ENCODE data around the gene SH2D7. TPM values are rescaled to one million over a fixed set of nuclear protein-coding genes. Genes with fewer than 3 reads are reported as not detected.

Gene SH2D7
- total RNA-seq, 1 donor from 2014 or later, result not detected

DNA sequence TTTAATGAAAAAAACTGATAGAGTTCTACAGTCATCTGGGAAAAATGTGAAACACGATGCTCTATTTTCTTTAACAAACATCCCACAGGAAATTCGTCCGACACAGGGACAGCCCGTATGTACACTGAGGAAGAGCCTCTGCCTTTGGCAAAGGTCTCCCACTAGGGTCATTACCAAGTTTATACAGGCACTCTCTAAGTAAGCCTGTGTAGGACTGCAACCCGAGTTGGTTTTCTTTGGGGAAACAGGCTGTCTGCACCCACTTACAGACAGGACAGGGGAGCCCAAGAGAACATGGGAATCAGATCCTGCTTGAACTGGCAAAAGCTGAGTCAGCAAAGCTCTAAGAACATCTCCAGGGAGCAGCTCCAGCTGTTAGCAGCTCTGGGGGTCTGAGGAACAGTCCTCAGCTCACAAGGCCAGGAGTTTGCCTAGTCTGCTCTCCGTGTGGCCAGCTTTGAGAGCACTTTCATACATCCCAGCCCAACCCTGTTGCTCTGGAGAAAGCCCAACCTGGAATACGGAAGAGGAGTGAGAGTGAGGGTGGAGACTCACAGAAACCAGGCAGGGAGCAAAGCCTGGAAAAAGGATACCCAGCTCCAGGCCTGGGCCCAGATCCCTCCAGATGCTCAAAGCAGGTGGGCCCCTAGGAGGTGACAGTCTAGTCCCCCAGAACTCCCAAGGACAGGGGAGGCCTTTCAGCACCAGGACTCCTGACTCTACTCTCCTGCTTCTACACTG, 16.7 kb upstream of the SH2D7 start:
- Mint-ChIP-seq H3K9me3 (no peaks in the 10 kb centered on the region), H3K4me1 (ENCODE audit: low read depth) (peaks cover 48% of the 10 kb centered on the region), H3K36me3 (ENCODE audit: low read depth) (peaks cover 8% of the 10 kb centered on the region), H3K27ac (peak overlapping the region; percentile 70), H3K27me3 (ENCODE audit: insufficient read depth) (no peaks in the 10 kb centered on the region), H3K4me3 (peak overlapping the region; percentile 100)
- DNase-seq (ENCODE audit: low spot score), result no peak
- intact Hi-C loops (cut with micrococcal nuclease), result loop anchor here (2.0 kb wide), 1 partner anchor 27 kb away; no protein-coding TSS in a partner anchor

DNA sequence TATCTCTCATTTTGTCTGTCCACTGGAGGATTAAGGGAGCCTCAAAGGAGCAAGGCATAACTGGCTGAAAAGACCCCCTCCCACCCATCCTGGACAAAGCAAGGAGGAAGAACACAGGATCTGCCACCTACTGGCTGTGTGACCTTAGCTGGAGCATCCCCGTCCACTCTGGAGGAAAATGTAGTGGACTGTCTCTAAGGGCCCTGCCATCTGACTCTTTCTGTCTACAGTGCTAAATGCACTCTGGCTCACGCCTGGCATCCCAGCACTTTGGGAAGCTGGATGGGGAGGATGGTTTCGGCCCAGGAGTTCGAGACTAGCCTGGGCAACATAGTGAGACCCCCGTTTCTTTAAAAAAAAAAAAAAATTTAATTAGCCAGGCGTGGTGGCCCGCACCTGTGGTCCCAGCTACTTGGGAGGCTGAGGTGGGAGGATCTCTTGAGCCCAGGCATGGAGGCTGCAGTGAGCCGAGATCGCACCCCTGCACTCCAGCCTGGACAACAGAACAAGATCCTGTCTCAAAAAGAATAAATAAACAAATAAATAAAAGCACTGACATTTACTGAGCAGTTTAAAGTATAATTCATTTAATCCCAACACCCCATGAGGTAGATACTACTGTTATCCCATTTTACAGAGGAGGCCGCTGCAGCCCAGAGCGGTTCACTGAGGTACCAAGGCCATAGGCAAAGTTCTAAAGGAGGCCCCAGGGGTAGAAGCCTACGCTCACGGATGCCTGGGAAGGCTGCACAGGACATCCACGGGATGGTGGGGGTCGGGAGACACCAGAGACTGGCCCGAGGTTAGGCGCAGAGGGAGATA, 15.9 kb upstream of the SH2D7 start:
- peak overlapping the region; percentile 100 for H3K4me3 Mint-ChIP-seq
- H3K4me1 Mint-ChIP-seq (ENCODE audit: low read depth), result peaks cover 44% of the 10 kb centered on the region
- DNase-seq (ENCODE audit: low spot score), result no peak

GRCh38 chr15:78077053-78077870, 15.1 kb upstream of the SH2D7 start, which contains the start of gene TBC1D2B:
Gene TBC1D2B (minus strand): TSS chr15:78077711. CDS start chr15:78077652, 59 bp downstream.
- Mint-ChIP-seq H3K4me3 (peak within 1 kb of the TSS; percentile 100), H3K27ac (peak within 1 kb of the TSS; percentile 95), H3K4me1 (ENCODE audit: low read depth) (peaks cover 43% of the 10 kb centered on the region), H3K9me3 (no peaks in the 10 kb centered on the region), H3K27me3 (ENCODE audit: insufficient read depth) (no peaks in the 10 kb centered on the region), H3K36me3 (ENCODE audit: low read depth) (peaks cover 8% of the 10 kb centered on the region)
- DNase-seq (ENCODE audit: low spot score), result peak; percentile 66
- intact Hi-C loops (cut with micrococcal nuclease), result loop anchor here (1.0 to 2.0 kb wide), 4 partner anchors 8 to 43 kb away; no protein-coding TSS in a partner anchor

More for the DNA sequence above, 15.9 kb upstream of the SH2D7 start:
- H3K9me3 Mint-ChIP-seq, result no peaks in the 10 kb centered on the region
- no peaks in the 10 kb centered on the region for H3K27me3 Mint-ChIP-seq (ENCODE audit: insufficient read depth)
- intact Hi-C loops (cut with micrococcal nuclease), result loop anchor here (1.0 to 2.0 kb wide), 4 partner anchors 7 to 42 kb away; no protein-coding TSS in a partner anchor
- peak overlapping the region; percentile 95 for H3K27ac Mint-ChIP-seq
- peaks cover 8% of the 10 kb centered on the region for H3K36me3 Mint-ChIP-seq (ENCODE audit: low read depth)

GRCh38 chr15:78077871-78078210, 14.5 kb upstream of the SH2D7 start:
- Mint-ChIP-seq H3K4me3 (peak overlapping the region; percentile 75), H3K27me3 (ENCODE audit: insufficient read depth) (no peaks in the 10 kb centered on the region), H3K4me1 (ENCODE audit: low read depth) (peaks cover 43% of the 10 kb centered on the region), H3K9me3 (no peaks in the 10 kb centered on the region), H3K27ac (peak overlapping the region; percentile 81), H3K36me3 (ENCODE audit: low read depth) (peaks cover 8% of the 10 kb centered on the region)
- DNase-seq (ENCODE audit: low spot score), result no peak
- intact Hi-C loops (cut with micrococcal nuclease), result loop anchor here (1.0 to 2.0 kb wide), 4 partner anchors 9 to 44 kb away; no protein-coding TSS in a partner anchor

- Mint-ChIP-seq H3K36me3 (ENCODE audit: low read depth) (peaks cover 7% of the 10 kb centered on the region), H3K27ac (no peak overlapping the region), H3K9me3 (no peaks in the 10 kb centered on the region), H3K27me3 (ENCODE audit: insufficient read depth) (no peaks in the 10 kb centered on the region), H3K4me1 (ENCODE audit: low read depth) (peaks cover 34% of the 10 kb centered on the region), H3K4me3 (no peak overlapping the region)
- no peak for DNase-seq (ENCODE audit: low spot score)
- intact Hi-C loops (cut with micrococcal nuclease), result no loop called here
These were observed 12.9 kb upstream of the SH2D7 start for GRCh38 chr15:78079298-78080087.

DNA sequence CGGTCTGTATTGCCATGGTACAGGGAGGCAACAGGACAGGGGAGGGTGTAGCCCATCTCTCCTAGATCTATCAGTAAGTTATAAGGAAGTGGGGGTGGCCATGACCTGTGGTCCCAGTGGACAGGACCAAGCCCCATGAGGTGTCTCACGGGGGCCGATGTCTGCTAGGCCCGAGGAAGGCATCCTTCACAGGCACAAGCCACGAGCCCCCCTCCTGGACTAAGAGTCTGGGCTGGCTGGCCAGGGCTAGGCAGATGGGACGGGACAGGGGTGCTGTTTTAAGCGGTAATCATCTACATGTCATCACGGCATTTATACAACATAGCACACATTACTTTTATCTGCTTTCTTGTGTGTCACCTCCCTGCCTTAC, 12.3 kb upstream of the SH2D7 start:
- Mint-ChIP-seq H3K4me1 (ENCODE audit: low read depth) (peaks cover 31% of the 10 kb centered on the region), H3K4me3 (no peak overlapping the region), H3K27me3 (ENCODE audit: insufficient read depth) (no peaks in the 10 kb centered on the region), H3K9me3 (no peaks in the 10 kb centered on the region), H3K27ac (no peak overlapping the region), H3K36me3 (ENCODE audit: low read depth) (peaks cover 5% of the 10 kb centered on the region)
- intact Hi-C loops (cut with micrococcal nuclease), result no loop called here
- no peak for DNase-seq (ENCODE audit: low spot score)

GRCh38 chr15:78082106-78082742, 10.1 kb upstream of the SH2D7 start:
- H3K9me3 Mint-ChIP-seq, result no peaks in the 10 kb centered on the region
- DNase-seq (ENCODE audit: low spot score), result no peak
- peak overlapping the region; percentile 80 for H3K27ac Mint-ChIP-seq
- peak overlapping the region; percentile 49 for H3K4me3 Mint-ChIP-seq
- no peaks in the 10 kb centered on the region for H3K27me3 Mint-ChIP-seq (ENCODE audit: insufficient read depth)
- peaks cover 18% of the 10 kb centered on the region for H3K4me1 Mint-ChIP-seq (ENCODE audit: low read depth)
- intact Hi-C loops (cut with micrococcal nuclease), result no loop called here
- no peaks in the 10 kb centered on the region for H3K36me3 Mint-ChIP-seq (ENCODE audit: low read depth)

DNA sequence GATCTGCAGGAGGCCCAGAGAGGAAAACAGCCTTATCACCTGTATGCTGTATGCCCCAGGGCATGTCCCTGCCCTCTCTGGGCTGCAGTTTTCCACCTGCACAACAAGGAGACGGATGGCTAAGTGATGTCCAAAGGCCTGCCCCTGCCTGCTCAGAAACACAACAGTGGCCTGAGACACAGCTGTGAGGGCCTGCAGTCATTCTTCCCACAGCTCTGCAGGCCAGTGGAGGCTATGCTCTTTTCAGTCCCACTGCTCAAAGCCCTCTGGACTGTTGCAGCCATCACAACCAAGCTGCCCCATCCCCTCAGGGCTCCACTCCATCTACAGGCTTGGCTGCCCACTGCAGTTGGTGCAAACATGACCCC, 9.6 kb upstream of the SH2D7 start:
- Mint-ChIP-seq H3K9me3 (no peaks in the 10 kb centered on the region), H3K4me1 (ENCODE audit: low read depth) (peaks cover 18% of the 10 kb centered on the region), H3K27me3 (ENCODE audit: insufficient read depth) (no peaks in the 10 kb centered on the region), H3K27ac (peak overlapping the region; percentile 80), H3K36me3 (ENCODE audit: low read depth) (no peaks in the 10 kb centered on the region), H3K4me3 (peak overlapping the region; percentile 49)
- intact Hi-C loops (cut with micrococcal nuclease), result no loop called here
- DNase-seq (ENCODE audit: low spot score), result no peak

- H3K4me1 Mint-ChIP-seq (ENCODE audit: low read depth), result peaks cover 18% of the 10 kb centered on the region
- intact Hi-C loops (cut with micrococcal nuclease), result no loop called here
- H3K27ac Mint-ChIP-seq, result peak overlapping the region; percentile 29
- H3K36me3 Mint-ChIP-seq (ENCODE audit: low read depth), result no peaks in the 10 kb centered on the region
- DNase-seq (ENCODE audit: low spot score), result no peak
- H3K4me3 Mint-ChIP-seq, result no peak overlapping the region
- H3K9me3 Mint-ChIP-seq, result no peaks in the 10 kb centered on the region
- H3K27me3 Mint-ChIP-seq (ENCODE audit: insufficient read depth), result no peaks in the 10 kb centered on the region
These were observed 9.2 kb upstream of the SH2D7 start for GRCh38 chr15:78083186-78083585.

DNA sequence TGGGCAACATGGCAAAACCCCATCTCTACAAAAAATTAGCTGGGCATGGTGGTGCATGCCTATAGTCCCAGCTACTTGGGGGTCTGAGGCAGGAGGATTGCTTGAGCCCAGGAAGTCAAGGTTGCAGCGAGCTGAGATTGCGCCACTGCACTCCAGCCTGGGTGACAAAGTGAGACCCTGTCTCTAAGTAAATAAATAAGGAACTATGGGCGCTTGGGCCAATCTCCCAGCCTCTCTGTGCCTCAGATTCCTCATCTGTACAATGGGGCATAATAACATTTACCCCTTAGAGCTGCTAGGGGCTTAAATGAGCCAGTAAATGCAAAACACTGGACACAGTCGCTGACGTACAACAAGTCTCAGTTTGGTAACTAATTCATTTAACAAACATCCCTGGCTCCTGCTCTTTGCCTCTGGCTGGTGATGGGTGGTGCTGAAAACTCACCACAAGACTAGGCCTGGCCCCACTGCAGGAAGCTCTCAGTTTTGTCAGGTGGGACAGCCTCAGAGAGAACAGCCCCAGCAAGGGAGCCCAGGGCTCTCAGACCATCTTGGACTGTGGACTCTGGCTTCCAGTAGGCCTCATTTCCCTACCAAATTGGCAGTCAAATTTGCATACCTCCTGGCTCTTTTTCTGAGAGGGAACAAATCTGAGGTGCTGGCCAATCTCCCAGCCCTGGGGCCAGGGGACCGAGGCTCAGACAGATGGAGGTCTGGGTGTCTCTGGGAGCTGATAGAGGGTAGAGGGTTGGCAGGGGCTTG, 8.5 kb upstream of the SH2D7 start:
- Mint-ChIP-seq H3K4me1 (ENCODE audit: low read depth) (peaks cover 18% of the 10 kb centered on the region), H3K27me3 (ENCODE audit: insufficient read depth) (no peaks in the 10 kb centered on the region), H3K9me3 (no peaks in the 10 kb centered on the region), H3K4me3 (no peak overlapping the region), H3K27ac (no peak overlapping the region), H3K36me3 (ENCODE audit: low read depth) (no peaks in the 10 kb centered on the region)
- no peak for DNase-seq (ENCODE audit: low spot score)
- intact Hi-C loops (cut with micrococcal nuclease), result no loop called here

DNA sequence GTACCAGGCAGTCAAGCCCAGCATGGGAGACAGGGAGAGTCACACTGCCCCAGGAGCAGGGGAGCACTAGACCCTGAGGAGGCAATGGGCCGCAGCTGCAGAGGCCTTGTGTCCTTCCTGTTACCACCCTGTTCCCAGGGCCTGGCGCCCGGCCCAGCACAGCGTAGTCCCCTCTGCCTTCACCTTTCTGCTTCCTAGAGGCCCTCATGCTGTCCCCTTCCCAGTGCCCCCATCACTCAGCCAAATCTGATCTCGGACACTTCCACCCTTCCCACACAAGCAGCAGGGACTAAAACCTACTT, 8.0 kb upstream of the SH2D7 start:
- no peak overlapping the region for H3K4me3 Mint-ChIP-seq
- DNase-seq (ENCODE audit: low spot score), result no peak
- peaks cover 18% of the 10 kb centered on the region for H3K4me1 Mint-ChIP-seq (ENCODE audit: low read depth)
- intact Hi-C loops (cut with micrococcal nuclease), result no loop called here
- H3K27ac Mint-ChIP-seq, result no peak overlapping the region
- no peaks in the 10 kb centered on the region for H3K9me3 Mint-ChIP-seq
- H3K36me3 Mint-ChIP-seq (ENCODE audit: low read depth), result no peaks in the 10 kb centered on the region
- H3K27me3 Mint-ChIP-seq (ENCODE audit: insufficient read depth), result no peaks in the 10 kb centered on the region
